Keratinocyte (primary cell): ENCODE data around the gene ABI3. TPM values are rescaled to one million over a fixed set of nuclear protein-coding genes. Genes with fewer than 3 reads are reported as not detected.

Experiments
- DNase-seq: peaks from one replicate; pipeline ENCODE4 v3.0.0-alpha.2; 2011; ENCODE audit warnings: low read depth, missing footprints, low spot score
- FAIRE-seq: peaks from 2 replicates; lab custom pipeline; 2011; peaks lifted over from hg19 to GRCh38; lab: Jason Lieb, UNC
- H2AFZ ChIP-seq: 2 replicates; pipeline ENCODE4 v1.6.0; 2012; ENCODE audit warnings: low read length, control low read depth, inconsistent platforms; ENCODE audit not compliant: control insufficient read depth
- H3K27ac ChIP-seq: 2 replicates; pipeline ENCODE4 v1.5.1; 2011; ENCODE audit warnings: low read length; ENCODE audit not compliant: control insufficient read depth, insufficient read depth
- H3K27me3 ChIP-seq: 3 replicates; pipeline ENCODE4 v1.6.0; 2011; ENCODE audit warnings: low read length; ENCODE audit not compliant: control insufficient read depth, insufficient read depth; ENCODE audit errors: extremely low read depth
- H3K36me3 ChIP-seq, 2 experiments: 2 replicates in 1 of 2; 3 replicates in 1 of 2; pipeline ENCODE4 v1.5.1; 2011; ENCODE audit warnings: low read length in 2 of 2, mild to moderate bottlenecking in 1 of 2; ENCODE audit not compliant: control insufficient read depth in 2 of 2, insufficient read depth in 2 of 2; ENCODE audit errors: extremely low read depth in 1 of 2
- H3K4me1 ChIP-seq: 3 replicates; pipeline ENCODE4 v1.5.1; 2011; ENCODE audit warnings: low read length; ENCODE audit not compliant: control insufficient read depth, insufficient read depth; ENCODE audit errors: extremely low read depth
- H3K4me2 ChIP-seq: 3 replicates; pipeline ENCODE4 v1.6.0; 2011; ENCODE audit warnings: low read depth, low read length; ENCODE audit not compliant: control insufficient read depth, insufficient read depth; ENCODE audit errors: extremely low read depth
- H3K4me3 ChIP-seq, 3 experiments: fragments of 200-600 bp in 1 of 3; sonication (generic) in 1 of 3; 2 replicates in 2 of 3; 3 replicates in 1 of 3; pipeline ENCODE4 v1.5.1; 2011 to 2016; ENCODE audit warnings: low read length in 3 of 3, mild to moderate bottlenecking in 3 of 3, control low read depth in 2 of 3, inconsistent platforms in 1 of 3, low read depth in 1 of 3, mixed read lengths in 1 of 3, mixed run types in 1 of 3, moderate library complexity in 1 of 3; ENCODE audit not compliant: control insufficient read depth in 2 of 3, insufficient read depth in 2 of 3; ENCODE audit errors: extremely low read depth in 1 of 3
- H3K79me2 ChIP-seq: 2 replicates; pipeline ENCODE4 v1.6.0; 2012; ENCODE audit warnings: low read length; ENCODE audit not compliant: control insufficient read depth, insufficient read depth
- H3K9ac ChIP-seq: 3 replicates; pipeline ENCODE4 v1.6.0; 2011; ENCODE audit warnings: low read length; ENCODE audit not compliant: control insufficient read depth, insufficient read depth; ENCODE audit errors: extremely low read depth
- H3K9me1 ChIP-seq: 3 replicates; pipeline ENCODE4 v1.6.0; 2011; ENCODE audit warnings: low read length; ENCODE audit not compliant: control insufficient read depth, insufficient read depth; ENCODE audit errors: extremely low read depth
- H3K9me3 ChIP-seq: 2 replicates; pipeline ENCODE4 v1.5.1; 2012; ENCODE audit warnings: low read depth, low read length; ENCODE audit not compliant: control insufficient read depth
- H4K20me1 ChIP-seq: 3 replicates; pipeline ENCODE4 v1.6.0; 2011; ENCODE audit warnings: low read length; ENCODE audit not compliant: control insufficient read depth, insufficient read depth; ENCODE audit errors: extremely low read depth
- CTCF ChIP-seq, 3 experiments: IDR thresholded peaks in 1 of 3; conservative IDR thresholded peaks in 1 of 3; optimal IDR thresholded peaks in 1 of 3; 2 replicates in 2 of 3; 3 replicates in 1 of 3; pipeline versions ENCODE3 to v1.5.1; 2011; ENCODE audit warnings: low read length in 3 of 3, mild to moderate bottlenecking in 3 of 3, moderate library complexity in 2 of 3, control low read depth in 1 of 3, inconsistent platforms in 1 of 3; ENCODE audit not compliant: insufficient read depth in 2 of 3; ENCODE audit errors: extremely low read depth in 1 of 3
- EZH2 ChIP-seq: IDR thresholded peaks from one replicate; pipeline ENCODE4 v1.6.1; 2012; ENCODE audit warnings: inconsistent platforms, mild to moderate bottlenecking, low read length, moderate library complexity
- dilution Hi-C: fragments of 300-500 bp; cut with MboI; formaldehyde crosslinking; loops from one replicate; pipeline ENCODE4 v1.7.0; 2020; ENCODE audit warnings: low sequenced_read_pairs; ENCODE audit not compliant: extremely low pct_ligation_motif_present
- polyA plus RNA-seq, 5 experiments: library from polyadenylated mRNA; depleted of rRNA in 3 of 5; stranded (reverse) in 3 of 5; stranded (forward) in 1 of 5; unstranded in 1 of 5; fragments of >200 nt; gene quantifications; 1 replicate in 1 of 5; 2 replicates in 3 of 5; 3 replicates in 1 of 5; pipeline versions ENCODE4 v1.2.1 to v1.2.3, GENCODE V29; 2011 to 2012; ENCODE audit warnings: missing spikeins in 2 of 5, low read depth in 1 of 5, low replicate concordance in 1 of 5

The ABI3 gene
- polyA plus RNA-seq, 1 donor (not counting 4 experiments of a cell fraction or from before 2014, with no cell fraction given) = not detected

DNA sequence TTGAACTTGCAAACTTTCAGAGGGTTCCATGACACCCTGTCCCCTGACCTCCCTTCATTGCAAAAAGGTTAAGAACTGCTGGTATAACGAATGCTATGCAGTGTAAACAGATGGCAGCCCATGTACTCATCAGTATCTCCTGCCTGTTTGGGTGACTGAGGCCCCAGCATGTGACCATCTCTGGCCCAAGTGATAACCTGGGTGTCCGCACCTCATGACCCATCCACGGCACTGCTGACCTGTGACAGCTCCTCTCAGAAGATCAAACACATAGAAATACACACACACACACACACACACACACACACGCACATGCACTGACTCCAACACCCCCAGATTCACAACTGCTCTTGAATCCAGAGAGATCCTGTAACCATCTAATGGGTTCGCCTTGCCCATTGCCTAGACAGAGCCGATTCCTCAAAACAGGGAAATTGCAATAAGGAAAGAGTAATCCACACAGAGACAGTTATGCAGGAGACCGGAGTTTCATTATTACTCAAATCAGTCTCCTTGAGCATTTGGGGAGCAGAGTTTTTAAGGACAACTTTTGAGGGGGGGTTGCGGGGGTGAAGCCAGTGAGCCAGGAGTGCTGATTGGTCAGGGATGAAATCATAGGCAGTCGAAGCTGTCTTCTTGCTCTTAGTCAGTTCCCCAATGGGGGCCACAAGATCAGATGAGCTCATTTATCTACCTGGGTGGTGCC, 31.3 kb downstream of the ABI3 start:
- no peaks in the 10 kb centered on the region for H3K36me3 ChIP-seq
- FAIRE-seq = no peak
- no peaks in the 10 kb centered on the region for H3K9me3 ChIP-seq
- H2AFZ ChIP-seq = no peak overlapping the region
- TF ChIP-seq EZH2 (no peak), CTCF (optimal IDR thresholded peaks at IDR 0.05 in 1 of 3, IDR thresholded peaks at IDR 0.05 in 1 of 3, conservative IDR thresholded peaks at IDR 0.05 in 1 of 3; ENCODE audit: extremely low read depth in 1 of 3, insufficient read depth in 2 of 3, low read length in 3 of 3) (no peak)
- no peak overlapping the region for H3K4me2 ChIP-seq
- dilution Hi-C loops = no loop called here
- H4K20me1 ChIP-seq = no peaks in the 10 kb centered on the region
- no peaks in the 10 kb centered on the region for H3K4me1 ChIP-seq
- H3K27ac ChIP-seq = no peak overlapping the region
- no peaks in the 10 kb centered on the region for H3K79me2 ChIP-seq
- no peak overlapping the region for H3K9ac ChIP-seq
- no peak overlapping the region for H3K4me3 ChIP-seq
- H3K27me3 ChIP-seq = no peaks in the 10 kb centered on the region
- H3K9me1 ChIP-seq = no peaks in the 10 kb centered on the region
- DNase-seq = no peak

GRCh38 chr17:49242813-49243212, 32.3 kb downstream of the ABI3 start:
- TF ChIP-seq CTCF (optimal IDR thresholded peaks at IDR 0.05 in 1 of 3, IDR thresholded peaks at IDR 0.05 in 1 of 3, conservative IDR thresholded peaks at IDR 0.05 in 1 of 3; ENCODE audit: extremely low read depth in 1 of 3, insufficient read depth in 2 of 3, low read length in 3 of 3) = no peak
- no peak for TF ChIP-seq EZH2
- H3K9me3 ChIP-seq = no peaks in the 10 kb centered on the region
- H3K4me3 ChIP-seq = no peak overlapping the region
- no peak overlapping the region for H3K9ac ChIP-seq
- no peak for DNase-seq
- H3K79me2 ChIP-seq = no peaks in the 10 kb centered on the region
- dilution Hi-C loops = no loop called here
- no peaks in the 10 kb centered on the region for H3K9me1 ChIP-seq
- FAIRE-seq = no peak
- H3K4me1 ChIP-seq = no peaks in the 10 kb centered on the region
- H3K36me3 ChIP-seq = no peaks in the 10 kb centered on the region
- H3K27me3 ChIP-seq = peaks cover under 1% of the 10 kb centered on the region
- no peaks in the 10 kb centered on the region for H4K20me1 ChIP-seq
- no peak overlapping the region for H3K4me2 ChIP-seq
- no peak overlapping the region for H3K27ac ChIP-seq
- no peak overlapping the region for H2AFZ ChIP-seq
